Mesenchymal stem cell (in vitro differentiated cells and primary cell): ENCODE data around the gene LAPTM5.

Experiments used
- DNase-seq: peaks from one replicate; pipeline ENCODE4 v3.0.0-alpha.2; 2013
- H2AFZ ChIP-seq: one replicate; pipeline ENCODE4 v1.6.1; 2013; ENCODE audit warnings: low read depth, mild to moderate bottlenecking, control low read depth, inconsistent platforms, low read length, moderate library complexity
- H2AK5ac ChIP-seq: 2 replicates; pipeline ENCODE4 v1.6.1; 2013; ENCODE audit warnings: low read length, moderate library complexity, mild to moderate bottlenecking, inconsistent platforms; ENCODE audit not compliant: severe bottlenecking
- H2BK120ac ChIP-seq: one replicate; pipeline ENCODE4 v1.6.1; 2013; ENCODE audit warnings: low read depth, mild to moderate bottlenecking, inconsistent platforms, low read length, moderate library complexity
- H2BK12ac ChIP-seq, 2 experiments: one replicate each; pipeline ENCODE4 v1.6.1; 2013; ENCODE audit warnings: inconsistent platforms in 2 of 2, low read length in 2 of 2, mild to moderate bottlenecking in 2 of 2, moderate library complexity in 2 of 2, control low read depth in 1 of 2
- H2BK15ac ChIP-seq: one replicate; pipeline ENCODE4 v1.6.1; 2013; ENCODE audit warnings: mild to moderate bottlenecking, low read depth, inconsistent platforms; ENCODE audit not compliant: poor library complexity, severe bottlenecking
- H2BK5ac ChIP-seq: 2 replicates; pipeline ENCODE4 v1.6.1; 2013; ENCODE audit warnings: low read depth, mild to moderate bottlenecking, low read length, control low read depth, inconsistent platforms; ENCODE audit not compliant: poor library complexity, severe bottlenecking
- H3K14ac ChIP-seq, 2 experiments: one replicate each; pipeline ENCODE4 v1.6.1; 2013; ENCODE audit warnings: inconsistent platforms in 2 of 2, low read length in 2 of 2, control low read depth in 1 of 2, mild to moderate bottlenecking in 1 of 2, moderate library complexity in 1 of 2
- H3K18ac ChIP-seq, 2 experiments: one replicate each; pipeline ENCODE4 v1.6.1; 2013; ENCODE audit warnings: inconsistent platforms in 2 of 2, low read length in 2 of 2, control low read depth in 1 of 2, low read depth in 1 of 2, mild to moderate bottlenecking in 1 of 2
- H3K23ac ChIP-seq, 2 experiments: one replicate each; pipeline ENCODE4 v1.6.1; 2013; ENCODE audit warnings: inconsistent platforms in 2 of 2, low read length in 2 of 2, mild to moderate bottlenecking in 2 of 2, moderate library complexity in 2 of 2, control low read depth in 1 of 2
- H3K27ac ChIP-seq: 2 replicates; pipeline ENCODE4 v1.5.1; 2013; ENCODE audit warnings: mild to moderate bottlenecking, moderate library complexity, low read length, control low read depth, inconsistent platforms; ENCODE audit not compliant: poor library complexity, severe bottlenecking
- H3K27me3 ChIP-seq, 2 experiments: 2 replicates each; pipeline versions ENCODE4 v1.6.1 to v1.7.0; 2013; ENCODE audit warnings: low read length in 2 of 2, mild to moderate bottlenecking in 2 of 2, moderate library complexity in 2 of 2, control low read depth in 1 of 2, inconsistent platforms in 1 of 2; ENCODE audit not compliant: control insufficient read depth in 1 of 2, insufficient read depth in 1 of 2
- H3K36me3 ChIP-seq, 2 experiments: 2 replicates each; pipeline versions ENCODE4 v1.6.1 to v1.7.0; 2013; ENCODE audit warnings: low read length in 2 of 2, control low read depth in 1 of 2, inconsistent platforms in 1 of 2, low read depth in 1 of 2, mild to moderate bottlenecking in 1 of 2; ENCODE audit not compliant: insufficient read depth in 2 of 2, control insufficient read depth in 1 of 2
- H3K4ac ChIP-seq, 2 experiments: one replicate each; pipeline ENCODE4 v1.6.1; 2013; ENCODE audit warnings: inconsistent platforms in 2 of 2, low read length in 2 of 2, mild to moderate bottlenecking in 2 of 2, moderate library complexity in 2 of 2, control low read depth in 1 of 2, low read depth in 1 of 2
- H3K4me1 ChIP-seq: 2 replicates; pipeline ENCODE4 v1.6.1; 2013; ENCODE audit warnings: low read depth, low read length, control low read depth; ENCODE audit not compliant: control insufficient read depth, insufficient read depth
- H3K4me2 ChIP-seq: 2 replicates; pipeline ENCODE4 v1.6.1; 2013; ENCODE audit warnings: low read length, mild to moderate bottlenecking, inconsistent platforms; ENCODE audit not compliant: poor library complexity, severe bottlenecking
- H3K4me3 ChIP-seq, 2 experiments: 2 replicates each; pipeline versions ENCODE4 v1.5.1 to v1.7.0; 2013; ENCODE audit warnings: low read length in 2 of 2, mild to moderate bottlenecking in 2 of 2, control low read depth in 1 of 2, low read depth in 1 of 2; ENCODE audit not compliant: insufficient read depth in 1 of 2
- H3K79me1 ChIP-seq: replicated peaks from 2 replicates; pipeline ENCODE4 v1.6.1; 2013; ENCODE audit warnings: mild to moderate bottlenecking, control low read depth, low read length, inconsistent platforms; ENCODE audit not compliant: poor library complexity, severe bottlenecking
- H3K9ac ChIP-seq: 2 replicates; pipeline ENCODE4 v1.7.0; 2013; ENCODE audit warnings: mild to moderate bottlenecking, low read length, moderate library complexity
- H3K9me3 ChIP-seq: 2 replicates; pipeline ENCODE4 v1.7.0; 2013; ENCODE audit warnings: mild to moderate bottlenecking, low read length; ENCODE audit not compliant: control insufficient read depth
- H4K8ac ChIP-seq: one replicate; pipeline ENCODE4 v1.6.1; 2013; ENCODE audit warnings: inconsistent platforms, mild to moderate bottlenecking, low read length, moderate library complexity
- H4K91ac ChIP-seq: one replicate; pipeline ENCODE4 v1.6.1; 2013; ENCODE audit warnings: mild to moderate bottlenecking, low read length, inconsistent platforms
- WGBS: methylation state at CpG from one replicate; pipeline ENCODE4 v1.1.7; 2013; ENCODE audit warnings: mixed read lengths; 5-methylcytosine and 5-hydroxymethylcytosine counted together

The LAPTM5 gene

GRCh38 chr1:30762930-30763650, 5.5 kb upstream of the LAPTM5 start:
- Histone ChIP-seq H2BK12ac (peak overlapping the region in 1 of 2 experiments; percentile 33), H3K14ac (no peak overlapping the region), H3K4me3 (no peak overlapping the region), H4K8ac (peak overlapping the region; percentile 90), H3K27ac (peak overlapping the region; percentile 20), H2BK5ac (no peak overlapping the region), H2AFZ (no peak overlapping the region), H3K4me1 (peaks cover 28% of the 10 kb centered on the region), H2BK15ac (no peak overlapping the region), H3K4me2 (no peak overlapping the region), H3K4ac (peak overlapping the region in 1 of 2 experiments; percentile 3), H3K9me3 (no peaks in the 10 kb centered on the region), H3K9ac (no peak overlapping the region), H2AK5ac (no peak overlapping the region), H4K91ac (peak overlapping the region; percentile 31), H3K36me3 (no peaks in the 10 kb centered on the region), H3K23ac (no peak overlapping the region), H3K79me1 (no peaks in the 10 kb centered on the region), H2BK120ac (no peak overlapping the region), H3K27me3 (peaks cover 0 to 27% of the 10 kb centered on the region in 2 experiments), H3K18ac (peak overlapping the region; percentile 13 to 47)
- DNase-seq: no peak
- 84% methylated on average over 7 of the region's 7 CpGs for WGBS

GRCh38 chr1:30762152-30762929, 4.8 kb upstream of the LAPTM5 start:
- Histone ChIP-seq H2BK5ac (no peak overlapping the region), H2AFZ (no peak overlapping the region), H3K27ac (no peak overlapping the region), H3K4me2 (no peak overlapping the region), H3K14ac (peak overlapping the region in 1 of 2 experiments; percentile 64), H2BK15ac (peak overlapping the region; percentile 82), H3K4me1 (peaks cover 28% of the 10 kb centered on the region), H3K9ac (no peak overlapping the region), H2BK120ac (no peak overlapping the region), H3K4ac (peak overlapping the region; percentile 47 to 73), H4K91ac (peak overlapping the region; percentile 30), H3K23ac (no peak overlapping the region), H3K9me3 (no peaks in the 10 kb centered on the region), H4K8ac (peak overlapping the region; percentile 79), H3K36me3 (no peaks in the 10 kb centered on the region), H2BK12ac (peak overlapping the region; percentile 28 to 57), H3K27me3 (peaks cover 0 to 27% of the 10 kb centered on the region in 2 experiments), H2AK5ac (peak overlapping the region; percentile 41), H3K18ac (peak overlapping the region; percentile 55 to 86), H3K79me1 (no peaks in the 10 kb centered on the region), H3K4me3 (no peak overlapping the region)
- peak; percentile 13 for DNase-seq
- 81% methylated on average over 6 of the region's 6 CpGs for WGBS

GRCh38 chr1:30761381-30762151, 4.0 kb upstream of the LAPTM5 start:
- H2BK120ac ChIP-seq: peak overlapping the region; percentile 65
- 32% methylated on average over 10 of the region's 11 CpGs for WGBS
- peaks cover 36% of the 10 kb centered on the region for H3K4me1 ChIP-seq
- H3K79me1 ChIP-seq: no peaks in the 10 kb centered on the region
- H3K9me3 ChIP-seq: no peaks in the 10 kb centered on the region
- no peak overlapping the region for H2BK5ac ChIP-seq
- peak overlapping the region in 1 of 2 experiments; percentile 79 for H3K14ac ChIP-seq
- H3K36me3 ChIP-seq: no peaks in the 10 kb centered on the region
- no peak overlapping the region for H3K9ac ChIP-seq
- peak overlapping the region; percentile 28 to 57 for H2BK12ac ChIP-seq
- no peak overlapping the region for H3K4me3 ChIP-seq
- peak overlapping the region; percentile 30 for H4K91ac ChIP-seq
- H3K4me2 ChIP-seq: no peak overlapping the region
- H2AFZ ChIP-seq: no peak overlapping the region
- no peak overlapping the region for H3K27ac ChIP-seq
- H3K4ac ChIP-seq: peak overlapping the region; percentile 1 to 73
- peak overlapping the region; percentile 41 for H2AK5ac ChIP-seq
- DNase-seq: peak; percentile 10
- H2BK15ac ChIP-seq: peak overlapping the region; percentile 82
- H3K27me3 ChIP-seq: peaks cover 0 to 27% of the 10 kb centered on the region in 2 experiments
- peak overlapping the region; percentile 79 for H4K8ac ChIP-seq
- peak overlapping the region; percentile 55 to 86 for H3K18ac ChIP-seq
- no peak overlapping the region for H3K23ac ChIP-seq
